NCI-H1930 (cell line): ENCODE results near the gene SRF.

Experiments used
- DNase-seq, 2 experiments: peaks; one replicate each; lab custom pipeline; 2025; lab: John Stamatoyannopoulos, UW

Gene SRF

GRCh38 chr6:43147691-43148477 is 23.2 kb upstream of the SRF start:
- DNase-seq = no peak

DNA sequence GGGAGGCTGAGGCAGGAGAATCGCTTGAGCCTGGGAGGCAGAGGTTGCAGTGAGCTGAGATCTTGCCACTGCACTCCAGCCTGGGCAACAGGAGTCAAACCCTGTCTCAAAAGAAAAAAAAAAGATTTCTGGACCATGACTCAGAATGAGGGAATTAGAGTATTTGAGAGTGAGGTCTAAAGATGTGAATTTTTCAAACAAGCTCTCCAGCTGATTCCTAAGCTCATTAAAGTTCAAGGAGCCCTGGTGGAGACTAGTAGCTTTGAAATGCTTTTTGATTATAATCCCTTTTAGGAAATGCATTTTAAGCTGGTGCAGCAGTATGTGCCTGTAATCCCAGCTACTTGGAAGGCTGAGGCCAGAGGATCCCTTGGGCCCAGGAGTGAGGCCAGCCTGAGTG is 21.8 kb upstream of the SRF start:
- no peak for DNase-seq

DNA sequence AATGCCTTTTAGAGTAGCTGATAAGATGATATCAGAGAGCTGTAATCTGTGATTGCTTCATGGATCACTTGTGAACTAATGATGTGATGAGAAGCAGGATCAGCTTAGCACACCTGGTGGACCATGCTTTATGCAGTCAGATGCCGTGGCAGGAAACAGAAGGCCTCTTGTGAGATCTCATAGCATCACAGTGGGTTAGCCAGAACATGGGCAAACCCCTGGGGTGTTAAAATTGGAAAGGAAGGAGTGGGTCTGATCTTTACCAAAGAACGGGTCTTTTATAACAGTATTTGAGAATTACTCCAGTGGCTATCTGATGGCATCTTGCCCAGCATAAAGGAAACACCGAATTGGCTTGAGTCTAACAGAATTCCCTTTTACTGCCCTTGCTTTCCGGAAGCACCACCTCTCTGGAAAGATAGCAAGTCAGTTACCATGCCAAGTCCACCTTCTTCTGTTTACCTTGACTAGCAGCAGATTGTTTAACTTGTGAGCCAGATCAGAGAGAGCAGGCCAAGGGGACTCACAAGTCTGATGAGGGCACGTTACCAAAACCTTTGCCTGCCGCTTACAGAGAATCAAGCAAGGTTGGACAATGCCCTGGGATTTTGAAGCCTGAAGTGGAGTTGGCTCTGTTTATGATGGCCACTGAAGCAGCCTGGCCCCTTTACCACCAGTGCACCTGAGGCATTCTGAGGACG is 20.9 kb upstream of the SRF start:
- no peak for DNase-seq

GRCh38 chr6:43159599-43159998 is 11.5 kb upstream of the SRF start:
- no peak for DNase-seq

DNA sequence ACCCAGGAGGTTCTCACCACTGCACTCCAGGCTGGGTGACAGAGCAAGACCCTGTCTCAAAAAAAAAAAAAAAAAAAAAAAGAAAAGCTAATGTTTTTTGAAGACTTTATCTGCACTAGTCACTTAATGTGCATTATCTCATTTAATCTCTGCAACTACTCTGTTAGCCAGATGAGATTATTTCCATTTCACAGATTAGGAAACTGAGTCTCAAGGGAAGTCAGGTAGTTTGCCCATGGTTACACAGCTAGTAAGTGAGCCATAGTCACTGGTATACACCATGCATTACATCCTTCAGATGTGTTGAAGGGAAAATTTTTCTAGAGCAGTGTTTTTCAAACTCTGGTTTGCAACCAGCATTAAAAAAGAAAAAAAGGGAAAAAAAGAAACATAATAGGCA is 7.2 kb upstream of the SRF start:
- no peak for DNase-seq

DNA sequence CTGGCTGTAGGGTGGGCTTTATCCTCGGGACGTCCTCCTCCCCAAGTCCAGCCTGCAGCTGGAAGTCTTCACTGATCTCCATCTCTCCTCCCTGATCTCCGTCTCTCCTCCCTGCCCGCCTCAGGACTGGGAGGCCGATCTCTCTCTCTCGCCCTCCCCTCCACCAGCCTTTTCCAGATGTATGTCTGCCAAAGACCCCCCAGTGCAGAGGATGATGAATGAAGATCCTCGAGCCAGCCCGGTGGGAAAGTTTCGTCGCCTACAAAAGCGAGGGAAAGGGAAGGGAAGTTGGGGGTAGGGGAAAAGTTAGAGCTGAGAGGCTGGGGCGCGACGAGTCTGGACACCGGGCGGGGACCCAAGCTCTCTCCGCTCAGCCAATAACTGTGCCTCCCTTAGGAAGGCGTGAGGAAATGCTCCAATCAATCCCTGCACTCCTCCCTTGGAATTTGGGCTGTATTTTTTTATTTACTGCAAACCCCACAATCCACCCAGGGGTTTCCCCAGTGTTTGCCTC is 595 bp upstream of the SRF start:
- no peak for DNase-seq

DNA sequence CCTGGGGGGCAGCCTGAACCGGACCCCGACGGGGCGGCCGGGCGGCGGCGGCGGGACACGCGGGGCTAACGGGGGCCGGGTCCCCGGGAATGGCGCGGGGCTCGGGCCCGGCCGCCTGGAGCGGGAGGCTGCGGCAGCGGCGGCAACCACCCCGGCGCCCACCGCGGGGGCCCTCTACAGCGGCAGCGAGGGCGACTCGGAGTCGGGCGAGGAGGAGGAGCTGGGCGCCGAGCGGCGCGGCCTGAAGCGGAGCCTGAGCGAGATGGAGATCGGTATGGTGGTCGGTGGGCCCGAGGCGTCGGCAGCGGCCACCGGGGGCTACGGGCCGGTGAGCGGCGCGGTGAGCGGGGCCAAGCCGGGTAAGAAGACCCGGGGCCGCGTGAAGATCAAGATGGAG is 636 bp downstream of the SRF start:
- DNase-seq = no peak

GRCh38 chr6:43172104-43173007 is 1.3 kb downstream of the SRF start:
- no peak for DNase-seq

DNA sequence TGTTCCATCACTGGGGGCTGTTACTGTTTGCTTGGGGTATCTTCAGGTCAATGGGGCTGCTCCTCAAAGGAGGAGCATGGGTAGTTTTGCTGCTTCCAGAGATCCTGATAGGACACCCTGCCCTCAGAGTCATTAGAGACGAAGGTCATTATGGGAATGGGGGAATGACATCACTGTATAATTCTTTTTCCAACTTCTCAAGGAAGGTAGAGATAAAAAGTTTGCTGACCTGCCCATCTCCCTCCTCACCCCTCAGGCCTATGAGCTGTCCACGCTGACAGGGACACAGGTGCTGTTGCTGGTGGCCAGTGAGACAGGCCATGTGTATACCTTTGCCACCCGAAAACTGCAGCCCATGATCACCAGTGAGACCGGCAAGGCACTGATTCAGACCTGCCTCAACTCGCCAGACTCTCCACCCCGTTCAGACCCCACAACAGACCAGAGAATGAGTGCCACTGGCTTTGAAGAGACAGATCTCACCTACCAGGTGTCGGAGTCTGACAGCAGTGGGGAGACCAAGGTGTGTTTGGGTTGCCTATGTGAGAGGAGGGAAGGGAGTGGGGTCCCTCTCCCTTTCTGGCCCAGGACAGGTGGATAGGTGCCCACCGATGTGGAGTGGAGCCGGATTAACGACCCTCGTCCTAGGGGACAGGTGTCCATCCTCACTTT is 2.7 kb downstream of the SRF start:
- DNase-seq = no peak

DNA sequence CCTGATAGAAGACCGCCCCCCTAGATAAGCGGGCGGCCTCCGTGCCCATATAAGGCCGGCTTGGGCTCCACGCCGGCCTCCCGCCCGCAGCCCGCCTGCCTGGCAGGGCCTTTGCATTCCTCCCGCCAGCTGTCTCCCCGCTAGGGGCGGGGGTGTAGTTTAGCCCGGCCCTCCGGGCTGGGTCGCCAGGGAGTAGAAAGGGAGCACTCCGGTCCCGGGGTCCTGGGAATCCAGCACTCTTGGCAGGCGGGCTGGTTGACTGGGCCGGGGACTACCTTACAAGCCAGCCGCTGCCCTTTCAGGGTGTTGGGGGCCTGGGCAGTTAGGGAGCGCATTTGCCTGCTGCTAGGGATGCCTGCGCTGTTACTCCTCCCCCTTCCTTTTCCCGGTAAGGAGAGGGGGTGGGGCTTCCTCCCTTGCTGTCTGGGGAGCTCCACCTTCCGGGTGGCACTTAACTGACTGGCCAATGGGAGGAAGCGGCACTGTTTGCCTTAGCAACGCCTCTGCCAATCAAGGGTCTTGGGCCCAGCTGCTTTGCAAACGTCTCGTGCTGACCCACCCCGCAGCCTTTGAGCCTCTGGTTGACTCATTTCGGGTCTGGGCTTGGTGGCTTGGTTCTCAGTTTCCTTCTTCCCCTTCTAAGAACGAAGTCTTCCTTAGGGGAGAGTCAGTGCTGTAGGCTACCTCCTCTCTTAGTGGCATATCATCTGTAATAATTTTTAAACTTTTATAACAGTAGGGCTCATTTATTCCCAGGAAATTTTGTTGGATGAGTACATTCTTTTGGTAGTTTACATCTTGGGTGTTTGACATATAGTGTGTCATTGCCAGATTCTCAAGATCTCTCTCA is 3.4 kb downstream of the SRF start:
- peak; percentile 22 to 55 for DNase-seq

DNA sequence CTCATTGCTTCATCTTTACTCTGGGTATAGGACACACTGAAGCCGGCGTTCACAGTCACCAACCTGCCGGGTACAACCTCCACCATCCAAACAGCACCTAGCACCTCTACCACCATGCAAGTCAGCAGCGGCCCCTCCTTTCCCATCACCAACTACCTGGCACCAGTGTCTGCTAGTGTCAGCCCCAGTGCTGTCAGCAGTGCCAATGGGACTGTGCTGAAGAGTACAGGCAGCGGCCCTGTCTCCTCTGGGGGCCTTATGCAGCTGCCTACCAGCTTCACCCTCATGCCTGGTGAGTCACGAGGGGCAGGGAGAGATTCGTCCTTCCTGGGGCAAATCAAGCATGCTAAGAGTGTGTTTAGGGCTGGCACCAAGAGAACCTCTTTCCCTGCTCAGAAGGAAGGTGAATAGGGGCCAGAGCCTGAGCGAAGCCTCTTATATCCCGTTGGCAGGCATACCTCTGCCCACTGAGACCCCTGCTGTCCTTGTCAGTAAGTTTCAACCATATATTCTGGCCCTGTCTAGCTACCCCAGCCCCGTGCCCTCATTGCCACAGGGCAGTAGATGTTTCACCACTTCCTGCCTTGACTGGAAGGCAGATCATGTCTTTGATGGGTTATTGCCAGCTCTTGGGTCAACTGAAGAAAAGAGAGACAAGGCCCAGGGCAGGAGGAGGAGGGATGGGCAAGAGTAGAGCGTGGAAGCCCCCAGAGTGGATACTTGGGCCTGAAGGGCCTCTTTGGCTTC is 4.8 kb downstream of the SRF start:
- no peak for DNase-seq

- no peak for DNase-seq
These were observed 5.3 kb downstream of the SRF start for GRCh38 chr6:43176423-43176786.

- DNase-seq = no peak
These were observed 7.1 kb downstream of the SRF start for GRCh38 chr6:43178150-43178549.

GRCh38 chr6:43178951-43179830 is 8.1 kb downstream of the SRF start:
- DNase-seq = no peak

- no peak for DNase-seq
These were observed 9.0 kb downstream of the SRF start for GRCh38 chr6:43180058-43180457.

DNA sequence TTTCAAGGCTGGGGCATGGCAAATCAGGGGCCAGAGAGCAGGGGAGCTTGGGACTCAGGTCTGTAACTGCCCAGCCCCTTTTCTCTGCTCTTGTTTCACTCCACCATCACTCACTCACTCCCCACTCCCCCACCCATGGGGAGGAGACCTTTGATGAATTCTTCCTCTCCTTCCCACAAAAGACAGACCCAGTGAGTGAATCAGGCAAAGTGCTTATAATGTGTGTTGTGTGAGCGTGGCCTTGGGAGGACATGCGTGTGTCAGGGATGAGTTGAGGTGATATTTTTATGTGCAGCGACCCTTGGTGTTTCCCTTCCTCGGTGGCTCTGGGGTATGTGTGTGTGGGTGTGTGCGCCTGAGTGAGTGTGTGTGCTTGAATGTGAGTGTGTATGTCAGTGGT is 9.9 kb downstream of the SRF start:
- no peak for DNase-seq

DNA sequence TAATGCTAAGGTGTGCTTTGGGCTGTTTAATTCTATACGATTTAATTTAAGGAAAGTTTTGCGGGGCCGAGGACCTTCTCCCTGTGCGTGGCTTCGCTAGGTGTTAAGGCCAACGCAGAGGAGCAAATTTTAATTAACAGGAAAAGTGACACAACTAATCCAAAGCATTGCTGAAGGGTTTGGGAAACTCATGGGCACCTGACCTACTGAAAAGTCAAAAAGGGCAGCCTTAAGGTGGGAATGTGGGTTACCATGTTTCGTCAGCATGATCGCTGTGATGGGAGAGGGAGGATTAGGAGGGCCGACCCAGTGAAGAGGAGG is 10.5 kb downstream of the SRF start:
- no peak for DNase-seq

- DNase-seq = peak; percentile 52 to 83
These were observed 11.1 kb downstream of the SRF start, which contains the start of gene CUL9 for GRCh38 chr6:43181942-43182860. CUL9 (plus strand) TSS chr6:43182196; CDS start chr6:43184311, 2,115 bp downstream.
